Psoas muscle (tissue), 8 donors: ENCODE results near the gene KAT7. TPM values are rescaled to one million over a fixed set of nuclear protein-coding genes. Genes with fewer than 3 reads are reported as not detected.
A peak's percentile ranks its signal among the peaks of the same experiment; 100 is the strongest.

ENCODE experiments used
- ATAC-seq, 4 donors: fragments of 200-7000 bp; cut with Tn5 transposase; one replicate each; pipeline ENCODE4 v1.9.1; 2020; ENCODE audit warnings: moderate library complexity in 3 of 4, mild to moderate bottlenecking in 2 of 4
- DNase-seq, 2 donors: peaks; one replicate each; pipeline ENCODE4 v3.0.0-alpha.2; 2020
- H3K27ac ChIP-seq: fragments of 200-600 bp; one replicate; pipeline ENCODE4 v1.8.0; 2022
- H3K27me3 ChIP-seq, 3 donors: fragments of 200-600 bp in 1 of 3; one replicate each; pipeline versions ENCODE4 v1.6.1 to v1.8.0; 2013 to 2022; ENCODE audit warnings: low read length in 2 of 3, mild to moderate bottlenecking in 2 of 3, moderate library complexity in 1 of 3; ENCODE audit not compliant: insufficient read depth in 3 of 3
- H3K36me3 ChIP-seq, 2 donors: fragments of 200-600 bp in 1 of 2; one replicate each; pipeline versions ENCODE4 v1.6.1 to v1.8.0; 2013 to 2022; ENCODE audit warnings: low read depth in 1 of 2, mild to moderate bottlenecking in 1 of 2, moderate library complexity in 1 of 2; ENCODE audit not compliant: insufficient read depth in 1 of 2
- H3K4me1 ChIP-seq: fragments of 200-600 bp; one replicate; pipeline ENCODE4 v1.8.0; 2022
- H3K4me3 ChIP-seq: fragments of 200-600 bp; one replicate; pipeline ENCODE4 v1.8.0; 2022; ENCODE audit warnings: mild to moderate bottlenecking
- H3K9me3 ChIP-seq: fragments of 200-600 bp; one replicate; pipeline ENCODE4 v1.8.0; 2022
- CTCF ChIP-seq: fragments of 200-600 bp; IDR thresholded peaks from one replicate; pipeline ENCODE4 v1.8.0; 2022; ENCODE audit warnings: antibody characterized with exemption
- WGBS, 3 donors: extraction: QIAGEN DNeasy Blood & Tissue Kit; methylation state at CpG; one replicate each; pipeline versions ENCODE4 v1.1.6 to v1.1.7; 2013; 5-methylcytosine and 5-hydroxymethylcytosine counted together
- intact Hi-C, 2 donors: fragments of 100-400 bp; cut with DNase I; formaldehyde crosslinking; loops; one replicate each; pipeline versions ENCODE4 v1.11.0 to v1.14.2; 2022
- polyA plus RNA-seq, 3 donors: library from polyadenylated mRNA; stranded (reverse); fragments of 200-250 nt; gene quantifications; one replicate each; pipeline ENCODE4 v1.2.3, GENCODE V29; 2013
- total RNA-seq, 4 donors: library from RNA; stranded (reverse); fragmentation: NEBNext Ultra II Directional in 2 of 4; extraction: Animal tissue kit (Norgen Biotek cat#: 25700) in 2 of 4; gene quantifications; one replicate each; pipeline versions ENCODE4 v1.2.1 to v1.2.4, GENCODE V29; 2021 to 2023
- donor health status: healthy with polysubstance abuse.
- donor health status: DM: no; HTN: no; CAD: no; lungs with moderate emphysema.
- donor health status: Bipolar disorder and iron deficiency.
- donor health status: healthy.
- donor health status: DM: yes; HTN: yes; CAD: no.
- donor health status: DM: no; HTN: no; CAD: no.
- donor health status: DM: no; HTN: no; CAD: no.
- donor health status: DM: yes; HTN: yes; CAD: no.

KAT7 gene
- total and polyA plus RNA-seq, 7 donors = 15.4 to 60.7 (median 34.1) TPM

DNA sequence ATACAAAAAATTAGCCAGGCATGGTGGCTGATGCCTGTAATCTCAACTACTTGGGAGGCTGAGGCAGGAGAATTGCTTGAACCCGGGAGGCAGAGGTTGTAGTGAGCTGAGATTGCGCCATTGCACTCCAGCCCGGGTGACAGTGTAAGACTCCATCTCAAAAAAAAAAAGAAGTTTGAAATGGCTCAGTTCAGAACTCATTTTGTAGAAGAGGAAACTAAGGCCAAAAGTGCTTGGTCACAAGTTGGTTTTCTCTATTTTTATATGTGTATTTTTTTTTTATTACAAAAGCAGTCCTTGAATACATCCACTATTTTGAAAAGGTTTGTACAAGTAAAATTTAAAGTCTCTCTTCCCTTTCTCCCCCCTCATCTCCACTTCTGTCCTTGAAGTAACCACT, 53.9 kb downstream of the KAT7 start:
- intact Hi-C loops = no loop called here
- no peak for TF ChIP-seq CTCF
- DNase-seq (no peak), ATAC-seq (no peak)
- Histone ChIP-seq H3K27ac (no peak overlapping the region), H3K9me3 (no peaks in the 10 kb centered on the region), H3K27me3 (no peaks in the 10 kb centered on the region), H3K36me3 (no peaks in the 10 kb centered on the region), H3K4me3 (no peak overlapping the region), H3K4me1 (peaks cover 22% of the 10 kb centered on the region)
- 80 to 90% (median 80%) methylated on average over 3 of the region's 3 CpGs for WGBS, 3 donors

DNA sequence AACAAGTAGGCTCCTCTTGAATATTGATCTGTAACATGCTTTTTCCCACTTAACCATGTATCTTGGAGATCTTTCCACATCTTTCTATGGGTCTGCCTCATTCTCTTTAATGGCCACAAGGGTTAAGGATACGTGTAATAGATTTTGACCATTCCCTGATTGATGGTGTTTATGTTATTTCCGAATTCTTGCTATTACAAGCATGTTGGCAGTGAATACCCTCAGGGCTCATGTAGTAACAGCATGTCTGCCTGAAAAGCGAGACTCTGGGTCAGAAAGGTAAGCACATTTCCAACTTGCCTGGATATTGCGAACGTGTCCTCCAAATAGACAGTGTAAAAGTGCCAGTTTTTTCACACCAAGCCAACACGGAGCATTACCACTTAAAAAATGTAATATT, 54.4 kb downstream of the KAT7 start:
- no peaks in the 10 kb centered on the region for H3K36me3 ChIP-seq
- DNase-seq (no peak), ATAC-seq (no peak)
- H3K4me3 ChIP-seq = no peak overlapping the region
- H3K4me1 ChIP-seq = peaks cover 22% of the 10 kb centered on the region
- no peak for TF ChIP-seq CTCF
- no peaks in the 10 kb centered on the region for H3K27me3 ChIP-seq
- no peak overlapping the region for H3K27ac ChIP-seq
- WGBS, 3 donors = 53 to 72% (median 56%) methylated on average over 6 of the region's 6 CpGs
- no peaks in the 10 kb centered on the region for H3K9me3 ChIP-seq
- intact Hi-C loops = no loop called here

GRCh38 chr17:49843774-49844350, 55.4 kb downstream of the KAT7 start:
- no peak overlapping the region for H3K27ac ChIP-seq
- H3K27me3 ChIP-seq = no peaks in the 10 kb centered on the region
- intact Hi-C loops = no loop called here
- H3K9me3 ChIP-seq = no peaks in the 10 kb centered on the region
- H3K4me1 ChIP-seq = peaks cover 22% of the 10 kb centered on the region
- DNase-seq = no peak
- peak in 3 of 4 donors; percentile 26 to 39 (median 39) for ATAC-seq
- no peak for TF ChIP-seq CTCF
- H3K36me3 ChIP-seq = no peaks in the 10 kb centered on the region
- WGBS, 3 donors = 69 to 80% (median 69%) methylated on average over 6 of the region's 6 CpGs
- H3K4me3 ChIP-seq = no peak overlapping the region

DNA sequence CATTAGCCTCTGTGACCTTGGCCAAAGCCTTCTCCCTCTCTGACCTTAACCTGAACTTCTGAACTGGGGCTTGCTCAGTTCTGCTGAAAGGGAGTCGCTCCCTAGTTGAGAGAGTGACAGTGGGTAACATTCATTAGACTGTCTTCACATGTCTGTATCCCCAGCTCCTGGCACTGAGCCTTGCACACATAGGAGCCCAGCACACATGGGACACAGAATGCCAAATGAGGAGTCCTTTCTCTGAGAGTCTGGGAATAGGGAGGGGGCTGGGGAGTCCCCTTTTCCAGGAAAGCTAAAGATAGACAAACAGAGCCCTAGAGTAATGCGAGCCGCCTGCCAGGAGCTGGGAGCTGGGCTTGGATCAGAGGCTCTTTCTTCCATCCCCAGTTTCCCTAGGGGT, 56.8 kb downstream of the KAT7 start:
- intact Hi-C loops = no loop called here
- TF ChIP-seq CTCF = no peak
- peak; percentile 64 to 82 (median 70) for ATAC-seq
- Histone ChIP-seq H3K4me3 (no peak overlapping the region), H3K27ac (peak overlapping the region; percentile 36), H3K4me1 (peaks cover 28% of the 10 kb centered on the region), H3K9me3 (no peaks in the 10 kb centered on the region), H3K27me3 (no peaks in the 10 kb centered on the region), H3K36me3 (no peaks in the 10 kb centered on the region)
- 9 to 17% (median 14%) methylated on average over 3 of the region's 3 CpGs for WGBS, 3 donors
- DNase-seq = peak in 1 of 2 donors; percentile 46
